SHP77 (cell line): ENCODE results near the gene ALB.
"Not testable (repeated sequence)": the region's sequence is repeated elsewhere in the genome, so short reads cannot be mapped to it uniquely, and the experiment has no call there.

Experiments used
- DNase-seq, 2 experiments: peaks; one replicate each; lab custom pipeline; 2025; lab: John Stamatoyannopoulos, UW

Gene ALB

GRCh38 chr4:73404042-73404441 lies at the start of gene ALB:
Gene ALB (plus strand): TSS chr4:73404287. CDS start chr4:73404328, 41 bp downstream.
- DNase-seq, result no peak

- DNase-seq, result not testable (repeated sequence)
These were observed 46.9 kb upstream of the ALB start for GRCh38 chr4:73357174-73357573.

DNA sequence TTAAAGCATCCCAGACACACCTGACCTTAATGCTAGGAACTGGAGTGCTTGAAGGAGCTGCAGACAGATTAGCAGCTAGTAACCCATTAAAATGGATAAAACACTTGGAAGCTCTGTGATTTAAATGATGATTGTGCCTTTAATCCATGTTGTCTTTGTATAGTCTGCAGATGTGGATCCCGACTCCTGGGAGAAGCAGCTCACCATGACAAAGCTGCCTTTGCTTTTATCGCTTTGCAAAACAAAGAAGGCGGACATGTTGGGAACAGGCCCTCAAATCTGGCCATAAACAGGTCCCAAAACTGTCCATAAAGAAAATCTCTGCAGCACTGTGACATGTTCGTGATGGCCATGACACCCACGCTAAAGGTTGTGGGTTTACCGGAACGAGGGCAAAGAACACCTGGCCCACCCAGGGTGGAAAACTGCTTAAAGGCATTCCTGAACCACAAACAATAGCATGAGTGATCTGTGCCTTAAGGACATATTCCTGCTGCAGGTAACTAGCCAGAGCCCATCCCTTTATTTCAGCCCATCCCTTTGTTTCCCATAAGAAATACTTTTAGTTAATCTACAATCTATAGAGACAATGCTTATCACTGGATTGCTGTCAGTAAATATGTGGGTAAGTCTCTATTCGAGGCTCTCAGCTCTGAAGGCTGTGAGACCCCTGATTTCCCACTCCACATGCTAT lies 34.4 kb upstream of the ALB start:
- not testable (repeated sequence) for DNase-seq

DNA sequence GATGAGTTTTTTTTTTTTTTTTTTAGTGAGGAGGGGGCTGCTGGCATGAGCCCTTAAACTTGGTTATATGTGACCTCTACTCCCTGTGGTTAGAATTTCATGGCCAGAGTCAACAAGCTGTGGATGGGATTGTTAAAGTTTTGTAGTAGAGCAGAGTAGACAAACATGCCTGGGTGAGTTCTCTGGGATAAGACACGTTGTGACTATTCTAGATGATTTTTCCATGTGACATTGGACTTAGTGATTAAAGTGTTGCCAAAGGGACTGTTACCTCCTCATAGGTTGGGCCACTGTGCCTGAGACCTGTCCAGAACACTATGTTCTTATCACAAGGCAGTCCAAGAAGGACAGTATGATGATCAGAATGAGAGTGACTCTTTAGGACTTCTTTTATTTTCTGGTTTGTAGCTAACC lies 28.8 kb upstream of the ALB start:
- no peak for DNase-seq

GRCh38 chr4:73376251-73376650 lies 27.8 kb upstream of the ALB start:
- no peak for DNase-seq

GRCh38 chr4:73376976-73377375 lies 27.1 kb upstream of the ALB start:
- DNase-seq, result no peak

- DNase-seq, result no peak
These were observed 25.2 kb upstream of the ALB start for GRCh38 chr4:73378887-73379286.

- no peak for DNase-seq
These were observed 24.1 kb upstream of the ALB start for GRCh38 chr4:73379946-73380345.

- no peak for DNase-seq
These were observed 22.9 kb upstream of the ALB start for GRCh38 chr4:73381214-73381613.

GRCh38 chr4:73383452-73383851 lies 20.6 kb upstream of the ALB start:
- DNase-seq, result no peak

DNA sequence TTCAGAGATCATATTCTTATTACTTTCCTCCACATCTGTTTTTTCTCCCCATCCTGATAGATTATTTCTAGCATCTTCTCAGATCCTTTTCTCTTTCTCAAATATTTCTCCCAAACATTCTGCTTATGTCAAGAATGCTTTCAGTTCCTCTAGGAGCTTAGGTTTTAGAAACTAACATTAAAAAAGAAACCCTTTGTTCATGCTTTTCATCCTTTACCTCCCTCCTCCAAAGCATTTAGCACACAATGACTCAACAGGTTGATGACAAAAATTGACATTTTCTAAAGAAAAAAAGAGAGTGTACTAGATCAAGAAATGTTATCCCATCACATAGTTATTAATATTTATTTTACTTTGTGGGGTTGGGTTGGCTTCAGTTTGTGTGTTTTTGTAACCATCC lies 16.5 kb upstream of the ALB start:
- DNase-seq, result no peak

DNA sequence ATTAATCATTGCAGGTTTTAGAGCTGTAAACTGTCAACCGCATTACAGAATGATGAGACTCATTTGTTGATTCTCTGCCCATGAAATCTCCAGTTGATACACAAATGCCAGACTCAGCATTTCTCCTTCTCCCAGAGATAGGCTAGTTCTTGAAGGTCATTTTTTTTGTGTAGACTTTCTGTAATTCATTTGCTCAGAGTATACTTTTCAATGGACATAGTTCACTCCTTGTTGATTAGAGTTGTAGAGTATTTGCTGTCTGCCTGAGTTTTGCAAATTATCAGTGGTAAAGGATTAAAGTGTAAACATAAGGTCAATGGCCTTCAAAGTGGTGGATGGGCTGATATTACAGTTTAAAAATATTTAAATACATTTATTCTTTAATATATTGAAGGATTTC lies 15.2 kb upstream of the ALB start:
- no peak for DNase-seq

DNA sequence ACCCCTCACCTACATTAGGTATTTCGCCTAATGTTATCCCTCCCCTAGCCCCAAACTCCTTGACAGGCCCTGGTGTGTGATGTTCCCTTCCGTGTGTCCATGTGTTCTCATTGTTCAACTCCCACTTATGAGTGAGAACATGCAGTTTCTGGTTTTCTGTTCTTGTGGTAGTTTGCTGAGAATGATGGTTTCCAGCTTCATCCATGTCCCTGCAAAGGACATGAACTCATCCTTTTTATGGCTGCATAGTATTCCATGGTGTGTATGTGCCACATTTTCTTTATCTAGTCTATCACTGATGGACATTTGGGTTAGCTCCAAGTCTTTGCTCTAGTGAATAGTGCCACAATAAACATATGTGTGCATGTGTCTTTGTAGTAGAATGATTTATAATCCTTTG lies 14.4 kb upstream of the ALB start:
- DNase-seq, result not testable (repeated sequence)

- no peak for DNase-seq
These were observed 12.3 kb upstream of the ALB start for GRCh38 chr4:73391774-73392173.

DNA sequence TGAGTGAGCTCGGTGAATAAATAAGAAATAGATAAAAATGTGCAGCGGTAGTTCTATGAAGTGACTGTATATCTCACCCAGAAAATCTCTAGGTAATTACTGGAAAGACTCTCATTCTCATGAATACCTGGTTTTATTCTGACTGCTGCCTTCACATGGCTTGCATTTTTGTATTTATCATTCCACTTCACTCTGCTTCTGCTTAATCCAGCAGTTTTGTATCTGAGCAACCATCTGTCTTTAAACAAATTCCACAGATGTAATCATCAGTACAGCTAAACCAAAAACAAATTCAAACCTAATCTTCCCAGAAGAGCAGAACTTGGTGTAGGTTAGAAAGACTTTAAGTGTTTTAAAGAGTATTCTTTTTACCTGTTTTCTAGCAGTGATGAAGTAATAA lies 11.2 kb upstream of the ALB start:
- DNase-seq, result no peak

- no peak for DNase-seq
These were observed 7.8 kb upstream of the ALB start for GRCh38 chr4:73396304-73396703.

DNA sequence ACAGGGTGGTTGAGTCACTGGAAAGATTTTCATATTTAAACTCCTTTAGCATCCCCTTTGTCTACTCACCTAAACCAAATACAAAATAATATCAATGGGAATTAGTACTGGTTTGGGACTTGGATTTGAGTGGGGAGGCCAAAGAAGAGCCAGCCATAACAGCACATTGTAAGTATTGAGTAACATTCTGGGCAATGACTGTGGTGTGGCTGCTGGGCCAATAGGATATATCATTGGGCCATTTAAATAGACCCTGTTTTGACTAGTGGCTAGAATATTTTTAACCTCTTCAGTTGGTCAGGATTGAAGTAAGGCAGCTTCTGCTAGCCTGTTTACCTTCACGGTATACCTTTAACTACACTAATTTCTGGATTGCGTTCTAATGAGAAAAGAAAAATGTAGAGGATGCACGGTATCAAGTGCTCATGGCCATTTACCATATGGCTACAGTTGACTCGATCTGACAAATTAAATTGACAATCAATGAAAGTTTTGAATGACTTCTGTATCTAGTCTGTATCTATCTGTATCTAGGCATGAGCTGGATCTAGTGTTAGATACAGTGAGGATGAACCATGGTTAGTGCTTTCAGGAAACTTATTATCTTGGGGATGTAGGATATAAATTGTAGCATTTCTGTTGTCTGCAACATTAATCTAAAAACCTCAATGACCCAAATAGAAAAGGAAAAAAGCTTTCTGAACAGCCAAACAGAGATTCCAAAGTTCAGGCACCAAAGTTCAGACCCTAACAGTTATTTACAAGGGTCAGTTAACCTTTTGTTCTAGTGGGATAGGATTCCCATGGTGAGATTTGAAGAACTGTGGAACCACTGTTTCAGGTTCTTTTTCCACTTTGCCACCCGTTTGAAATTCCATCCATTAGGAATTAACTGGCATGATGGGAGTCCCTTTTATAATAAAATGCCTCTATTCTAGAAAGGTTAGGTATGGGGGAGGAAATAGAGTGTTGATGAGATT lies 6.8 kb upstream of the ALB start:
- no peak for DNase-seq

- no peak for DNase-seq
These were observed 2.7 kb upstream of the ALB start for GRCh38 chr4:73401412-73401811.

- DNase-seq, result no peak
These were observed 370 bp downstream of the ALB start for GRCh38 chr4:73404457-73404856.

GRCh38 chr4:73405138-73405537 lies 1.1 kb downstream of the ALB start:
- DNase-seq, result no peak

GRCh38 chr4:73406548-73406875 lies 2.4 kb downstream of the ALB start:
- DNase-seq, result no peak

- DNase-seq, result no peak
These were observed 3.2 kb downstream of the ALB start for GRCh38 chr4:73407227-73407673.

- DNase-seq, result no peak
These were observed 4.2 kb downstream of the ALB start for GRCh38 chr4:73408181-73408867.
